IMR-90 (cell line): ENCODE results near the gene MSLN.

Source experiments
- CTCF ChIP-seq: conservative IDR thresholded peaks from 2 replicates; pipeline ENCODE4 v1.5.1; 2012; ENCODE audit warnings: mild to moderate bottlenecking, low read depth, low read length, improper control_type of control experiment
- RCOR1 ChIP-seq: IDR thresholded peaks from 2 replicates; pipeline ENCODE4 v1.6.1; 2012; ENCODE audit warnings: mild to moderate bottlenecking, low read length, improper control_type of control experiment; ENCODE audit not compliant: insufficient replicate concordance
- TF ChIP-seq, protein P1 (sequence below): fragments of 150-350 bp; IDR thresholded peaks from 2 replicates; pipeline ENCODE4 v1.6.1; 2017; ENCODE audit warnings: mild to moderate bottlenecking, antibody characterized with exemption, low read length, low read depth

DNA sequence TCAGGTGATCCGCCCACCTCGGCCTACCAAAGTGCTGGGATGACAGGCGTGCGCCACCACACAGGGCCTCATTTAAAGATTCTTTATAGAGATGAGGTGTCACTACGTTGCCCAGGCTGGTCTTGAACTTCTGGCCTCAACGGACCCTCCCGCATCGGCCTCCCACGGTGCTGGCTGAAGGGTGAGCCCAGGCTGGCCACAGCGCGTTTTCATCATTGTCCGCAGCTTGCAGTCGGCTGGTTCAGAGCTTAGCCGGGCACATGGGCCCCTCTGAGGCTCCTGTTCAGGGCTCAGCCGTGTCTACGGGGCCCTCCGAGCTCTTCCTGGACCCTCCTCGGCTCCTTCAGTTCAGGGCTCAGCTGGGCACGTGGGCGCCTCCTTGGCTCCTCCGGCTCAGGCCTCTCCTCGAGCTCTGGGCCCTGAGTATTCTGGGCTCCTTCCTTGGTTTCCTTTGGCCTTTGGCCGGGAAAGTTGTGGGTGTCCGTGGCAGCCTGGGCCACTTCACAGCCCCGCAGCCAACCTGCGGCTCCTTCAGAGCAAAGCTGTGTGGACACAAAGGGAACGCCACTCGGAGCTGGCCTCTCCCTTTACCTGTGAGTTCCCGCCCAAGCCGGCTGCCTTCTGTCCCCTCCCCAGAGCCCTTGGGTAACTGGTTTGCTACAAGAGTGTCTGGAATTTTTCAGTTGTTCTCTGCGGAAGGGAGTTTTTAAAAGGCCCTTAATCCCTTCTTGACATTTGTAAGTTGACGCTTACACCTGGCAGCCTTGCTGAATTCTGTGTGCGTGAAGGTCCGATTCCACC, 1.2 kb upstream of the MSLN start:
- TF ChIP-seq CTCF (no peak), RCOR1 (no peak)
- TF ChIP-seq, protein P1, sequence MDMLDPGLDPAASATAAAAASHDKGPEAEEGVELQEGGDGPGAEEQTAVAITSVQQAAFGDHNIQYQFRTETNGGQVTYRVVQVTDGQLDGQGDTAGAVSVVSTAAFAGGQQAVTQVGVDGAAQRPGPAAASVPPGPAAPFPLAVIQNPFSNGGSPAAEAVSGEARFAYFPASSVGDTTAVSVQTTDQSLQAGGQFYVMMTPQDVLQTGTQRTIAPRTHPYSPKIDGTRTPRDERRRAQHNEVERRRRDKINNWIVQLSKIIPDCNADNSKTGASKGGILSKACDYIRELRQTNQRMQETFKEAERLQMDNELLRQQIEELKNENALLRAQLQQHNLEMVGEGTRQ = no peak
